ENCODE measurements around the gene KDM4D. TPM values are rescaled to one million over a fixed set of nuclear protein-coding genes. Genes with fewer than 3 reads are reported as not detected.

The KDM4D gene
- total and polyA plus RNA-seq, 9 of the 15 experiments (the other 6 are each of a cell fraction or from before 2014, with no cell fraction given): 0.34 to 1.1 (median 0.50) TPM

- no peaks in the 10 kb centered on the region for H3K36me3 ChIP-seq (ENCODE audit: control insufficient read depth, insufficient read depth, low read length)
- ATAC-seq: no peak
- H3K4me2 ChIP-seq (ENCODE audit: insufficient read depth, low read length): no peak overlapping the region
- DNase-seq (ENCODE audit: extremely low read depth in 1 of 4, low spot score in 3 of 4): no peak
- no peaks in the 10 kb centered on the region; a peak in 1 of 5 replicates for H3K4me1 ChIP-seq (replicated peaks in 1 of 2; ENCODE audit: control insufficient read depth in 2 of 2, insufficient read depth in 2 of 2, low read length in 2 of 2)
- peaks cover 3 to 8% of the 10 kb centered on the region in 2 experiments; a peak in 3 of 5 replicates for H3K27me3 ChIP-seq (ENCODE audit: control insufficient read depth in 2 of 2, insufficient read depth in 2 of 2, low read length in 2 of 2)
- FAIRE-seq: no peak
- intact Hi-C loops (cut with micrococcal nuclease) (no loop called here), in situ Hi-C loops (cut with MboI) (no loop called here)
- no peak overlapping the region for H3K27ac ChIP-seq (ENCODE audit: extremely low read depth, low read depth, low read length)
- H3K9ac ChIP-seq (ENCODE audit: insufficient read depth in 1 of 2, low read depth in 2 of 2, low read length in 2 of 2): no peak overlapping the region
- no peak overlapping the region for H3K4me3 ChIP-seq
- 0 out of 2 replicates have a peak, but pooled peaks cover 3% of the 10 kb centered on the region for H3K9me3 ChIP-seq (replicated peaks; ENCODE audit: control insufficient read depth, insufficient read depth, low read depth, low read length)
- H3K9me1 ChIP-seq (ENCODE audit: control insufficient read depth, insufficient read depth, low read length): no peaks in the 10 kb centered on the region
- H3K79me2 ChIP-seq (ENCODE audit: control insufficient read depth, insufficient read depth, low read length): no peaks in the 10 kb centered on the region
- POLR2A ChIA-PET: interaction anchor here (1.1 kb wide), 1 partner anchor 32 kb away, joined by 3 read pairs; no protein-coding TSS in a partner anchor
- no peaks in the 10 kb centered on the region for H4K20me1 ChIP-seq (replicated peaks; ENCODE audit: control insufficient read depth, insufficient read depth, low read length)
- CTCF ChIA-PET (ENCODE audit: low intra/inter-chr PET ratio): no interaction called here
- BruUV-seq (replicated peaks): no TSS peak
- no peak overlapping the region for H2AFZ ChIP-seq (ENCODE audit: low read depth, low read length)
- no peak for TF ChIP-seq PCBP2 (IDR thresholded peaks at IDR 0.05; ENCODE audit: low read depth, low read length, poor library complexity, severe bottlenecking)
- no peak for TF ChIP-seq BCLAF1 (IDR thresholded peaks at IDR 0.05; ENCODE audit: borderline replicate concordance in 1 of 2, control insufficient read depth in 1 of 2, low read depth in 2 of 2, low read length in 1 of 2)
- TF ChIP-seq PREB (CRISPR knock-in tag; IDR thresholded peaks at IDR 0.05): no peak
- TF ChIP-seq NCOA2 (IDR thresholded peaks at IDR 0.05; ENCODE audit: partially characterized antibody in 2 of 2): no peak
- TF ChIP-seq KAT2B (IDR thresholded peaks at IDR 0.05; ENCODE audit: low read depth, low read length): no peak
- no peak for TF ChIP-seq CHD4 (IDR thresholded peaks at IDR 0.05; ENCODE audit: insufficient read depth, insufficient replicate concordance, low read depth, low read length, poor library complexity, severe bottlenecking)
- no peak for TF ChIP-seq PTBP1 (IDR thresholded peaks at IDR 0.05; ENCODE audit: low read depth, low read length)
- no peak for TF ChIP-seq GTF3C2 (IDR thresholded peaks at IDR 0.05; ENCODE audit: borderline replicate concordance, extremely low read depth, insufficient read length)
- no peak for TF ChIP-seq ID3 (CRISPR knock-in tag; IDR thresholded peaks at IDR 0.05)
- TF ChIP-seq ID3 (tag; IDR thresholded peaks at IDR 0.05): no peak
These were observed 47.3 kb upstream of the KDM4D start for GRCh38 chr11:94926271-94926625.

All from K562 (cell line).